DND-41 (cell line): Measurements from ENCODE around the gene TMPO.

Experiments used
- EZH2 ChIP-seq: IDR thresholded peaks from 3 replicates; pipeline ENCODE4 v1.6.1; 2012; ENCODE audit warnings: borderline replicate concordance, low read depth, mild to moderate bottlenecking, moderate library complexity, low read length, inconsistent platforms; ENCODE audit not compliant: severe bottlenecking
- TF ChIP-seq, protein P1 (sequence below): IDR thresholded peaks from 2 replicates; pipeline ENCODE4 v1.5.1; 2012; ENCODE audit warnings: borderline replicate concordance, low read length, moderate library complexity, mild to moderate bottlenecking; ENCODE audit not compliant: poor library complexity, severe bottlenecking; ENCODE audit errors: extremely low read depth

DNA sequence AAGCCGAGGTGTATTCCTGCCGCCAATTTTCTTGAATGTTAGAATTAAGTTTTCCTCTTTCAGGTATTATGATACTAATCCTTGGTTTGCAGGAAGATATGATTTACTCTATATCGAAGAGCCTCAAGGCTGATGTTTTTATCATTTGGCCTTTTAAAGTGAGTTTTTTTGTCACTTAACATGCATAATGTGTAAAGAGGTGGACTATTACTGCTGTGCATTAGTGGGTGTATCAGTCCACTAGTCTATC is 11.1 kb upstream of the TMPO start:
- TF ChIP-seq, protein P1, sequence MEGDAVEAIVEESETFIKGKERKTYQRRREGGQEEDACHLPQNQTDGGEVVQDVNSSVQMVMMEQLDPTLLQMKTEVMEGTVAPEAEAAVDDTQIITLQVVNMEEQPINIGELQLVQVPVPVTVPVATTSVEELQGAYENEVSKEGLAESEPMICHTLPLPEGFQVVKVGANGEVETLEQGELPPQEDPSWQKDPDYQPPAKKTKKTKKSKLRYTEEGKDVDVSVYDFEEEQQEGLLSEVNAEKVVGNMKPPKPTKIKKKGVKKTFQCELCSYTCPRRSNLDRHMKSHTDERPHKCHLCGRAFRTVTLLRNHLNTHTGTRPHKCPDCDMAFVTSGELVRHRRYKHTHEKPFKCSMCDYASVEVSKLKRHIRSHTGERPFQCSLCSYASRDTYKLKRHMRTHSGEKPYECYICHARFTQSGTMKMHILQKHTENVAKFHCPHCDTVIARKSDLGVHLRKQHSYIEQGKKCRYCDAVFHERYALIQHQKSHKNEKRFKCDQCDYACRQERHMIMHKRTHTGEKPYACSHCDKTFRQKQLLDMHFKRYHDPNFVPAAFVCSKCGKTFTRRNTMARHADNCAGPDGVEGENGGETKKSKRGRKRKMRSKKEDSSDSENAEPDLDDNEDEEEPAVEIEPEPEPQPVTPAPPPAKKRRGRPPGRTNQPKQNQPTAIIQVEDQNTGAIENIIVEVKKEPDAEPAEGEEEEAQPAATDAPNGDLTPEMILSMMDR: no peak
- no peak for TF ChIP-seq EZH2
